ENCODE measurements around the gene AMOTL2. TPM values are rescaled to one million over a fixed set of nuclear protein-coding genes. Genes with fewer than 3 reads are reported as not detected.

Gene AMOTL2
- total RNA-seq, 1 experiment from 2014 or later = 96.0 TPM

GRCh38 chr3:134364936-134365765 is 9.1 kb downstream of the AMOTL2 start:
- no peak overlapping the region for H2AFZ ChIP-seq (ENCODE audit: low read length)
- H4K20me1 ChIP-seq (ENCODE audit: low read length) = no peaks in the 10 kb centered on the region
- H3K9ac ChIP-seq (ENCODE audit: low read length) = no peak overlapping the region
- peaks cover 40% of the 10 kb centered on the region for H3K4me1 ChIP-seq (ENCODE audit: insufficient read depth, low read length)
- H3K27me3 ChIP-seq (ENCODE audit: low read length) = no peaks in the 10 kb centered on the region
- peak overlapping the region; percentile 81; the same call in 1 of the 2 replicates for H3K4me2 ChIP-seq (ENCODE audit: low read length)
- DNase-seq = no peak
- ChIA-PET CTCF (interaction anchor here (1.5 kb wide), 1 partner anchor 108 kb away, joined by 4 read pairs; no protein-coding TSS in a partner anchor), POLR2A (ENCODE audit: unreplicated experiment) (interaction anchor here (0.6 to 1.5 kb wide), 6 partner anchors 8 to 118 kb away, joined by 3 to 7 read pairs (median 4); partner anchors contain the start of gene AMOTL2)
- BruUV-seq (replicated peaks) = no TSS peak
- TF ChIP-seq EZH2phosphoT487 (IDR thresholded peaks at IDR 0.05; ENCODE audit: borderline replicate concordance, low read length) (no peak), CTCF (conservative IDR thresholded peaks at IDR 0.05; ENCODE audit: low read depth, low read length) (no peak), EZH2 (IDR thresholded peaks at IDR 0.05; ENCODE audit: low read length, unreplicated experiment) (no peak)
- peak overlapping the region; percentile 68 for H3K27ac ChIP-seq (ENCODE audit: low read length)
- H3K79me2 ChIP-seq (ENCODE audit: low read length) = peaks cover 46% of the 10 kb centered on the region
- peak; percentile 1; the same call in 1 of the 2 replicates for ATAC-seq
- intact Hi-C loops (cut with micrococcal nuclease) = loop anchor here (1.0 to 2.0 kb wide), 3 partner anchors 9 to 110 kb away; partner anchors contain the start of gene AMOTL2
- no peaks in the 10 kb centered on the region for H3F3A ChIP-seq (ENCODE audit: low read length, unreplicated experiment)
- H3K4me3 ChIP-seq (ENCODE audit: low read length) = peak overlapping the region; percentile 42
- H3K9me3 ChIP-seq (ENCODE audit: low read length) = no peaks in the 10 kb centered on the region
- H3K36me3 ChIP-seq (ENCODE audit: low read depth, low read length) = peaks cover 68% of the 10 kb centered on the region
- H3K9me2 ChIP-seq (replicated peaks; ENCODE audit: low read length) = no peaks in the 10 kb centered on the region

DNA sequence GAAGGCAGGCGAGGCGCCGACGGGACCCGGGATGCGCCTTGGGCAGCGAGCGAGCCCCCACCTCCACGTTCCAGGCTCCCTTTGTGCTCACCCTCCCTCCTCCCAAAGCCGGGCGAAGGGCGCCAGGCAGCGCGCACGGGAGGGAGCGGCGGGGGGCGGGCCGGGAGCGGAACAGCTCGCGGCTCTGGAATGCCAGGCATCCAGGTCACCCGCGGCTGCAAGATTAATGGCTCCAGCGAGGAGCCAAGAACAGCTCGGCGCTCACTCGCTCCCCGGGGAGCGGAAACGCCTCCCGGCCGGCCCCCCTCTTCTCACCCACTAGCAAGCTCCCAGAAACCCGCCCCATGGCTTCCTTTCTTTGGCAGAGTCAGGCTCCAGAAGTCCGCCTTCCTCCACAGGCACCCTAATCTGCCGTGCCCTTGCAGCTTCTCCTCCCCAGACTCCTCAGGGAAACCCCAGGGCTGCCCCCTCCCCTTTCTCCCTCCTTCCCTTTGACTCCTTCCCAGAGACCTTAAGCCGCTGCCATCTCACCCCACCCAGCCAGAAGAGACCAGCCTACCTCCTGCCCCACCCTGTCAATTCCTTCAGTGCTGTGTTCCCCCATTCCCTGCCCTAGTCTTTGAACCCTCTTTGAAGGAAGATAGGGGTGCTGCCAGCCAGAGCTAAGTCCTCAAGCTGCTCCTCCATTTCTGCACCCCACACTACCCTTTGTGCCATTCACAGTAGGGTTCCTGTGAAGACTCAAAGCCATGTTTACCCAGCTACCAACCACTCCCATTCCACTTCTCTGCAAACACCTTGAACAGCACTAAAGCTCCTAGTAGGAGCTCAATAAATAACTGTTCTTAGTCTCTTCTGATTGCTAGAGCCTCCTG is 9.9 kb downstream of the AMOTL2 start:
- no peak for TF ChIP-seq EZH2phosphoT487 (IDR thresholded peaks at IDR 0.05; ENCODE audit: borderline replicate concordance, low read length)
- no peak for TF ChIP-seq CTCF (conservative IDR thresholded peaks at IDR 0.05; ENCODE audit: low read depth, low read length)
- TF ChIP-seq EZH2 (IDR thresholded peaks at IDR 0.05; ENCODE audit: low read length, unreplicated experiment) = no peak
- Histone ChIP-seq H3K9ac (ENCODE audit: low read length) (0 out of 2 replicates have a peak overlapping the region, but pooled peaks have one; percentile 38), H3K79me2 (ENCODE audit: low read length) (peaks cover 38% of the 10 kb centered on the region), H3K4me1 (ENCODE audit: insufficient read depth, low read length) (peaks cover 43% of the 10 kb centered on the region), H4K20me1 (ENCODE audit: low read length) (no peaks in the 10 kb centered on the region), H3K4me3 (ENCODE audit: low read length) (peak overlapping the region; percentile 43), H3K36me3 (ENCODE audit: low read depth, low read length) (peaks cover 68% of the 10 kb centered on the region), H3K27ac (ENCODE audit: low read length) (peak overlapping the region; percentile 68), H3K27me3 (ENCODE audit: low read length) (no peaks in the 10 kb centered on the region), H2AFZ (ENCODE audit: low read length) (no peak overlapping the region), H3K9me2 (replicated peaks; ENCODE audit: low read length) (no peaks in the 10 kb centered on the region), H3K9me3 (ENCODE audit: low read length) (no peaks in the 10 kb centered on the region), H3K4me2 (ENCODE audit: low read length) (peak overlapping the region; percentile 81), H3F3A (ENCODE audit: low read length, unreplicated experiment) (no peaks in the 10 kb centered on the region)
- ChIA-PET CTCF (interaction anchor here (0.6 to 1.5 kb wide), 2 partner anchors 10 to 109 kb away, joined by 4 read pairs; partner anchors contain the start of gene AMOTL2), POLR2A (ENCODE audit: unreplicated experiment) (interaction anchor here (0.6 to 1.5 kb wide), 8 partner anchors 9 to 783 kb away, joined by 3 to 7 read pairs (median 4); partner anchors contain the start of gene AMOTL2)
- DNase-seq (peak; percentile 94), ATAC-seq (peak; percentile 82)
- intact Hi-C loops (cut with micrococcal nuclease) = loop anchor here (1.0 to 2.0 kb wide), 3 partner anchors 10 to 111 kb away; partner anchors contain the start of gene AMOTL2
- TSS peak; percentile 44 for BruUV-seq (replicated peaks)

Data from PC-3 (cell line).